Panc1 (cell line): ENCODE measurements around the gene COL3A1.

Experiments
- SIN3A ChIP-seq: IDR thresholded peaks from 2 replicates; pipeline ENCODE4 v1.6.1; 2012; ENCODE audit warnings: low read depth, mild to moderate bottlenecking, low read length, moderate library complexity, borderline replicate concordance; ENCODE audit not compliant: insufficient read depth
- TF ChIP-seq, protein P1 (sequence below): fragments of 450-650 bp; IDR thresholded peaks from 2 replicates; pipeline ENCODE4 v1.5.1; 2017; ENCODE audit warnings: mild to moderate bottlenecking
- TF ChIP-seq, protein P2 (sequence below), 2 experiments: IDR thresholded peaks; 2 replicates each; pipeline ENCODE4 v1.6.1; 2011 to 2012; ENCODE audit warnings: low read depth in 2 of 2, control low read depth in 1 of 2, low read length in 1 of 2, mild to moderate bottlenecking in 1 of 2, moderate library complexity in 1 of 2; ENCODE audit not compliant: insufficient read depth in 1 of 2

DNA sequence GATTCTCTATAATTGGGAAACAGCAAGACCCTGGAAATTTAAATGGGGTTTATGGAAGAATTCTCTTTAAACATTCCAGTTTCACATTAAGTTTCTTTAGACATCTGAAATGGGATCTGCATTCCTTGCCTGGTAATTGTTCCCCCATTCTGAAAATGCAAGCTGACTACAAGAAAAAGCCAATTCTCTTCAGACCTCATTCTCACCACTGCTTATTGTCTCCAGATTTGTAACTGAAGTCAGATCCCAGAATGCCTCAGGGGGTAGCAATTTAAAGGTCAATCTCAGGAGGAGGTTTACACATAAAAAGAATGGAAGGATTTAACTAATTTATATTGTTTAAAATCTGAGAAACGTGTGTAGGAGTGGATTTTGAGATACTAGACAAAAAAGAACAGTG, 41.2 kb downstream of the COL3A1 start:
- TF ChIP-seq, protein P1, sequence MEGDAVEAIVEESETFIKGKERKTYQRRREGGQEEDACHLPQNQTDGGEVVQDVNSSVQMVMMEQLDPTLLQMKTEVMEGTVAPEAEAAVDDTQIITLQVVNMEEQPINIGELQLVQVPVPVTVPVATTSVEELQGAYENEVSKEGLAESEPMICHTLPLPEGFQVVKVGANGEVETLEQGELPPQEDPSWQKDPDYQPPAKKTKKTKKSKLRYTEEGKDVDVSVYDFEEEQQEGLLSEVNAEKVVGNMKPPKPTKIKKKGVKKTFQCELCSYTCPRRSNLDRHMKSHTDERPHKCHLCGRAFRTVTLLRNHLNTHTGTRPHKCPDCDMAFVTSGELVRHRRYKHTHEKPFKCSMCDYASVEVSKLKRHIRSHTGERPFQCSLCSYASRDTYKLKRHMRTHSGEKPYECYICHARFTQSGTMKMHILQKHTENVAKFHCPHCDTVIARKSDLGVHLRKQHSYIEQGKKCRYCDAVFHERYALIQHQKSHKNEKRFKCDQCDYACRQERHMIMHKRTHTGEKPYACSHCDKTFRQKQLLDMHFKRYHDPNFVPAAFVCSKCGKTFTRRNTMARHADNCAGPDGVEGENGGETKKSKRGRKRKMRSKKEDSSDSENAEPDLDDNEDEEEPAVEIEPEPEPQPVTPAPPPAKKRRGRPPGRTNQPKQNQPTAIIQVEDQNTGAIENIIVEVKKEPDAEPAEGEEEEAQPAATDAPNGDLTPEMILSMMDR = no peak
- TF ChIP-seq SIN3A = no peak
- TF ChIP-seq, protein P2, sequence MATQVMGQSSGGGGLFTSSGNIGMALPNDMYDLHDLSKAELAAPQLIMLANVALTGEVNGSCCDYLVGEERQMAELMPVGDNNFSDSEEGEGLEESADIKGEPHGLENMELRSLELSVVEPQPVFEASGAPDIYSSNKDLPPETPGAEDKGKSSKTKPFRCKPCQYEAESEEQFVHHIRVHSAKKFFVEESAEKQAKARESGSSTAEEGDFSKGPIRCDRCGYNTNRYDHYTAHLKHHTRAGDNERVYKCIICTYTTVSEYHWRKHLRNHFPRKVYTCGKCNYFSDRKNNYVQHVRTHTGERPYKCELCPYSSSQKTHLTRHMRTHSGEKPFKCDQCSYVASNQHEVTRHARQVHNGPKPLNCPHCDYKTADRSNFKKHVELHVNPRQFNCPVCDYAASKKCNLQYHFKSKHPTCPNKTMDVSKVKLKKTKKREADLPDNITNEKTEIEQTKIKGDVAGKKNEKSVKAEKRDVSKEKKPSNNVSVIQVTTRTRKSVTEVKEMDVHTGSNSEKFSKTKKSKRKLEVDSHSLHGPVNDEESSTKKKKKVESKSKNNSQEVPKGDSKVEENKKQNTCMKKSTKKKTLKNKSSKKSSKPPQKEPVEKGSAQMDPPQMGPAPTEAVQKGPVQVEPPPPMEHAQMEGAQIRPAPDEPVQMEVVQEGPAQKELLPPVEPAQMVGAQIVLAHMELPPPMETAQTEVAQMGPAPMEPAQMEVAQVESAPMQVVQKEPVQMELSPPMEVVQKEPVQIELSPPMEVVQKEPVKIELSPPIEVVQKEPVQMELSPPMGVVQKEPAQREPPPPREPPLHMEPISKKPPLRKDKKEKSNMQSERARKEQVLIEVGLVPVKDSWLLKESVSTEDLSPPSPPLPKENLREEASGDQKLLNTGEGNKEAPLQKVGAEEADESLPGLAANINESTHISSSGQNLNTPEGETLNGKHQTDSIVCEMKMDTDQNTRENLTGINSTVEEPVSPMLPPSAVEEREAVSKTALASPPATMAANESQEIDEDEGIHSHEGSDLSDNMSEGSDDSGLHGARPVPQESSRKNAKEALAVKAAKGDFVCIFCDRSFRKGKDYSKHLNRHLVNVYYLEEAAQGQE (IDR thresholded peaks at IDR 0.05; ENCODE audit: insufficient read depth in 1 of 2, low read depth in 2 of 2, low read length in 1 of 2) = no peak
